Measurements from ENCODE around the gene DGKB. TPM values are rescaled to one million over a fixed set of nuclear protein-coding genes. Genes with fewer than 3 reads are reported as not detected.

Gene DGKB
- total and polyA plus RNA-seq, 8 donors: 0.20 to 260 (median 3.2) TPM; not detected in 4

- Histone ChIP-seq H3K4me1 (peaks cover 0 to 6% (median 0%) of the 10 kb centered on the region in 4 donors), H3K4me3 (no peak overlapping the region), H3K27me3 (no peaks in the 10 kb centered on the region), H3K36me3 (no peaks in the 10 kb centered on the region), H3K27ac (no peak overlapping the region), H3K9me3 (no peaks in the 10 kb centered on the region)
- intact Hi-C loops (cut with DNase I; ENCODE audit: low total_unique reads): no loop called here
- TF ChIP-seq POLR2A (IDR thresholded peaks at IDR 0.05) (no peak), EP300 (IDR thresholded peaks at IDR 0.05) (no peak), POLR2AphosphoS5 (IDR thresholded peaks at IDR 0.05) (no peak), CTCF (IDR thresholded peaks at IDR 0.05) (no peak)
- DNase-seq: no peak
- 82 to 89% (median 87%) methylated on average over 3 of the region's 3 CpGs for WGBS, 5 donors
Observed at GRCh38 chr7:14833707-14834106, 68.8 kb downstream of the DGKB start.

- intact Hi-C loops (cut with DNase I; ENCODE audit: low total_unique reads): no loop called here
- H3K9me3 ChIP-seq: no peaks in the 10 kb centered on the region
- no peaks in the 10 kb centered on the region for H3K4me1 ChIP-seq
- WGBS, 5 donors: 80 to 95% (median 91%) methylated on average over 2 of the region's 2 CpGs
- no peak overlapping the region for H3K27ac ChIP-seq
- H3K4me3 ChIP-seq: no peak overlapping the region
- no peak for DNase-seq
- no peaks in the 10 kb centered on the region for H3K36me3 ChIP-seq
- H3K27me3 ChIP-seq: no peaks in the 10 kb centered on the region
- no peak for TF ChIP-seq POLR2AphosphoS5 (IDR thresholded peaks at IDR 0.05)
- TF ChIP-seq EP300 (IDR thresholded peaks at IDR 0.05): no peak
- no peak for TF ChIP-seq CTCF (IDR thresholded peaks at IDR 0.05)
- TF ChIP-seq POLR2A (IDR thresholded peaks at IDR 0.05): no peak
Observed at GRCh38 chr7:14828053-14828452, 74.5 kb downstream of the DGKB start.

GRCh38 chr7:14826426-14826825 lies 76.1 kb downstream of the DGKB start:
- no peak for DNase-seq
- no peak overlapping the region for H3K4me3 ChIP-seq
- H3K27ac ChIP-seq: no peak overlapping the region
- no peaks in the 10 kb centered on the region for H3K4me1 ChIP-seq
- no peaks in the 10 kb centered on the region for H3K27me3 ChIP-seq
- 64 to 81% (median 79%) methylated on average over 1 of the region's 1 CpG for WGBS, 5 donors
- H3K9me3 ChIP-seq: no peaks in the 10 kb centered on the region
- no peak for TF ChIP-seq POLR2A (IDR thresholded peaks at IDR 0.05)
- no peak for TF ChIP-seq POLR2AphosphoS5 (IDR thresholded peaks at IDR 0.05)
- no peak for TF ChIP-seq EP300 (IDR thresholded peaks at IDR 0.05)
- TF ChIP-seq CTCF (IDR thresholded peaks at IDR 0.05): no peak
- H3K36me3 ChIP-seq: no peaks in the 10 kb centered on the region
- intact Hi-C loops (cut with DNase I; ENCODE audit: low total_unique reads): no loop called here

GRCh38 chr7:14825912-14826311 lies 76.6 kb downstream of the DGKB start:
- TF ChIP-seq POLR2A (IDR thresholded peaks at IDR 0.05) (no peak), POLR2AphosphoS5 (IDR thresholded peaks at IDR 0.05) (no peak), CTCF (IDR thresholded peaks at IDR 0.05) (no peak), EP300 (IDR thresholded peaks at IDR 0.05) (no peak)
- Histone ChIP-seq H3K4me3 (no peak overlapping the region), H3K4me1 (no peaks in the 10 kb centered on the region), H3K27ac (no peak overlapping the region), H3K36me3 (no peaks in the 10 kb centered on the region), H3K9me3 (no peaks in the 10 kb centered on the region), H3K27me3 (no peaks in the 10 kb centered on the region)
- intact Hi-C loops (cut with DNase I; ENCODE audit: low total_unique reads): no loop called here
- WGBS, 5 donors: 46 to 68% (median 67%) methylated on average over 8 of the region's 8 CpGs
- no peak for DNase-seq

Measured in stomach (tissue), 9 donors.